Middle frontal gyrus (tissue), 1 donor: Measurements from ENCODE around the gene GRIN2B.

Experiments used
- DNase-seq: peaks from one replicate; pipeline ENCODE4 v3.0.0-alpha.2; 2015; ENCODE audit warnings: low spot score; ENCODE audit errors: extremely low spot score

The GRIN2B gene

GRCh38 chr12:13981296-13981962 is at the start of gene GRIN2B:
Gene GRIN2B (minus strand): TSS chr12:13981602. CDS start chr12:13866208, 115,394 bp downstream.
- DNase-seq = no peak

GRCh38 chr12:14026537-14026936 is 45.1 kb upstream of the GRIN2B start:
- no peak for DNase-seq

DNA sequence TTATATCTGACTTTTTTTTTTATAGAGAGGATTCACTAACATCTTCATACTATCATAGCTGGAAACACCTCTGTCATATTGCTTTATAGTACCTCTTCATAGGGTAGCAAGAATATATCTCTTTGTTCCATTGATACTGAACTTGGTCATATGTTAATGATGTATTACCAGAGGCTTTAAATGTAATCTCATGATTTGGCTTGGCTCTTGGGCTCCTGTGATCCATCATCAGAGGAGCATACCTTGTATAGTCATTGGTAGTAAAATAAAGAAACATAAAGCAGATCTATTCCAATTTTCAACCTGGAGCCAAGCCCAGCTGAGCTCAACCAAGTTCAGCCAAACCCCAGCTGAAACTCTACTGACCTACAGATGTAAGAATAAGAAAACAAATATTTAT is 43.2 kb upstream of the GRIN2B start:
- DNase-seq = no peak

DNA sequence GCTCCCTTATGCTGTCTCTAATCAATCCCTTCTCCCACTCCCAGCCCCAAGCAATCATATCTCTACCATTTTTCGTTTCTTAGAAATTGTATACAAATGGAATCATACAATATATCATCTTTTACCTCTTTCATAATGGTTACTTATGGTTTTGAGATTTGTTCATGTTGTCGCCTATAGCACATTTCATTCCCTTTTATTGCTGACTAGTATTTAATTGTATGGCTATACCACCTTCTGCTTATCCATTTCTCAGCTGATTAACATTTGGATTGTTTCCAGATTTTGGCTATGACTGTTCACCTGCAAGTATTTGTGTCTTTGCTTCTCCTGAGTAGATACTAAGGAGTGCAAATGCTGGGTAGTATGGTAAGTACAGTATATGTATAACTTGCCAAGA is 36.7 kb upstream of the GRIN2B start:
- DNase-seq = no peak

DNA sequence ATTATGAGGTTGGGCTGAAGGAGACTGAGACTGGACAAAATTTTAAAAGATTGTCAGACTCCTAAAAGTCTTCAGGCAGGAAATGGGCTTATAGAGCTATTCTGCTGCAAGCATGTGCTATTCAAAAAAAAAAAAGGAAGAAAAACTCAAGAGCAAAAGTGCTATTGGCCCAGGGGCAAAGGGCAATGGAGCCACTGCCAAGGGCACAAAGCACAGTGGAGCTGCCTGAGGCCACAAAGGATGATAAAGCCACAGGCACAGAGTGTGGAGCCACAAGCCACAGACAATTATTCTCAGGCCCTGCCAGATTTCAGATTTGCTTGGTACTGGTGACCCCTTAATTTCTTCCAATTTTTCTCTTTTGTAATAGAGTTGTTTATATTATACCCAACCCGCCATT is 29.6 kb upstream of the GRIN2B start:
- no peak for DNase-seq

DNA sequence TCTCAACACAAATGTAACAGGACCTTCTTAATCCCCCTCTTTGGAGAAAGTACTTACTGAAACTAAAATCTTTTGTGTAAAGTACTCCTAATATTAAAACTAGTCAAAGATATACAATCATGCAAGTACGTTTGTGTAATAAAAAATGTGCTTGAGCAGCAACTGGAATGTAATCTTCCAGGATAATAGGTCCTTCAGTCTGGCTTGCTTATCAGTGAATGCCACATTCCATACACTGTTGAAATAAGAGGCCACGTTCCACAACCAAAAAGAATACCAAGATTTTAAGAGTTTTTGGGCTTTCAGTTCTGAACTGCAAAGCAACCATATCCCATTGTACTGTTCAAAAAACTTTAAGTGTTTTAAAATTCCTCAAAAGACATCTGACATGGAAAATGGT is 26.2 kb upstream of the GRIN2B start:
- DNase-seq = no peak

GRCh38 chr12:13992585-13992984 is 11.2 kb upstream of the GRIN2B start:
- DNase-seq = no peak

DNA sequence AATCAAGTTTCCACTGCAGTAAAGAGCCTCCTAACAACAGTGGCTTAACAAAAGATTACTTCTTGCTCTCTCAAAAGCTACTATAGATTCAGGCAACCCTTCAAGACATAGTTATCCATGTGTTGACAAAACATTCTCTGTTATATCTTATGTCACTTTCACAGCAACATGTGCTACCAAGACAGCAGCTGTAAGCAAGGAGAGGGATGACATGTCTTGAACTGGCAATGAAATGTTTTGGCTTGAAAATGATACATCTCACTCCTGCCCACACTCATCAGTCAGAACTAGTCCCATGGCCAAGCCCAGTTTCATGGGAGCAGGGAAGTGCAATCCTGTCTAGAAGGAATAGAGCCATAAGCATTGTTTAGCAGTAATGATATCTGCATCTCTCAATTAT is 10.7 kb upstream of the GRIN2B start:
- no peak for DNase-seq

- DNase-seq = no peak
Observed at GRCh38 chr12:13986031-13986430, 4.6 kb upstream of the GRIN2B start.

GRCh38 chr12:13981990-13982389 is 588 bp upstream of the GRIN2B start:
- DNase-seq = no peak

- DNase-seq = no peak
Observed at GRCh38 chr12:13980538-13981295, 685 bp downstream of the GRIN2B start.

DNA sequence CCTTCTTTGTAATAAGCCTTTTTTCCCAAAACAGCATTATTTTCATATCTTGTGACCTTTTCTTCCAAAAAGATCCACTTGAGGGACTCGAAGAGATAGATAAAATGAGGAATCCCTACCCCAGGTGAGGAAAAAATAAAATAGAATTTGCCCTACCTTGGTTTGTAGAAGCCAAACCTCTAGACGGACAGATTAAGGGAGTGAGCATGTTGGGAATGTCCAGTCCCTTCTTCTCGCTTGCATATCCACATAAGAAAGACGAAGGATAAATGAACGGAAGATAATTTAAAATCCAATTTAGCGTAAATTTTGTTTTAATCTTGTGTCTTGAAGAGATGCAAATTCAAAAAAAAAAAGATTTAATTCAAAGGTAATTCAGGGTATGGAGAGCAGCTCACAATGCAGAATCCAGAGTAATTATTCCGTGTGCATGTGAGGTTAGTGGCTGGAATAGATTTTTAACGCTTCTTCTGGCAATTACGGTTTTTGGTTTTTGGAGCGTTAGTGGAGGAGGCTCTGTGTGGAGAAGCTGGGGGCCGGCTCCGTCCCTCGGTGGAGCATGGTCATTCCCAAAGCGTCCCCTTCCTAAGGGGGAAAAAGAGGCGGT is 1.5 kb downstream of the GRIN2B start:
- DNase-seq = no peak

DNA sequence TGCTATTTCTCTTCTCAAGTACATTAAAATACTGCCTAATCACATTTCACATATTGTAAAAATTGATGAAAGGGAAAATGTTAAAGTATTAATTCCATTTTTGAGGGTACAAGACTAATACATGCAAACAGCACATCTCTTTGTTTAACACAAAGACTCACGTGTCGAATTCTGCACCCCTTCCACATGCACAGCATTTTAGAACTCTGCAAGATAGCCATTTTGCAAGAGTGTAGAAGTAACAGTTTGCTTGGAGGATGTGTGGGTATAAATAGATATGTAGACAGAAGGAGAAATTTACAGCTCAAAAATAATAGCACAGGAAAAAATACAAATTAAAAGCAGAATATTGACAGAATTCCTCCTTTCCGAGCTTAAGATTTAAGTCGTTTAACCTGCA is 2.5 kb downstream of the GRIN2B start:
- DNase-seq = no peak

DNA sequence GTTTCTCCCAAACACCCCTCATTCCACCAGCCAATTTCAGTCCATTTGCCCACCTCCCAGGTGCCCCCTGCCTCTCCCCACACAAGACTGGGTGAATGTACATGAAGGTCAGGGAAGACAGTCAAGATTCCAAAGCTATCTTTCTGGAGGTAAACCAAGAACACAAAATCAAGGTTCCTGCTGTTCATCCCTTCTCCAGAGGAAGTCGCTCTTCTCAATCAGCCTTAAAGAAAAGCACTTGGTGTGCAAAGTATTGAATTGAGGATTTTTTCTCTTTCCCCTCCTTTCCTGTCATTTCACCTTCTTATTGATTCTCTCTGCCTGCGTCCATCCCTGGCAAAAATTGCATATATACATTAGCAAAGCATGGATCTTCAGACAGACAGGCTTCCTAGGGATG is 4.5 kb downstream of the GRIN2B start:
- no peak for DNase-seq

- peak; percentile 2 for DNase-seq
Observed at GRCh38 chr12:13976028-13976584, 5.3 kb downstream of the GRIN2B start.

DNA sequence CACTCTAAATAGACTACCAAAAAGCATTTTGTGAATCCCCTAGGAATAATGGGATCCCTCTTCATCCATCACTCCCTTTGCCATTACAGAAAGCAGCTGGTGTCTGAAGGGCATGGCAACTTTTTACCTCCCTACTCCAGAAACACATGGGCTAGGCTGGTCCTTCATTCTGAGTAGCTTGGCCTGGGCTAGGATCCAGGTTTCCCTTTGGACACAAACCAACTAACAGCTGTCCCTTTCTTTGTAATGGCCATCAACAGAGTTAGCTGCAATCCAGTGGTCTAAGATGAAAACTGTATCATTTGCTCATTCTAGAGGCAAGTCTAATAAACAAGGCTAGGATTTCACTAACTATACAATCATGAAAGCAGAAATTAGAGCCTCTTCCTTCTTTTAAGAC is 7.4 kb downstream of the GRIN2B start:
- no peak for DNase-seq

GRCh38 chr12:13970803-13971202 is 10.6 kb downstream of the GRIN2B start:
- DNase-seq = no peak

DNA sequence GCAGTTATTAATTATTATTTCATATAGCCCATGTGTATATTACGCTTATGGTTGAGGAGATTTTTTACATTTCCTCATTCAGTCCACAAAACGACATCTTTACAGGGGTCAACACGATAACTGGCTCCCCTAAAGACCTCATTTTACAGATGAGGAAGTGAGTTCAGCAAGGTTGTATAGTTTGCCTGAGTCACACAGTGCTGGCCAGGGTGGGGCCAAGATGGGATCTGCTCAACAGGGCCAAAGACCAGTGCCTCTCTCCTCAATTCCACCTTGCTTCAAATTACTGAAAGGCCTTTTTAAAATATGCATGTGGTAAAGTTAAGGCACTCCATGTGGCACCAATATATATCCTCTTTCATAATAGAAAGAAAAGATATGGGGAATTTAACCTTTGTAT is 13.1 kb downstream of the GRIN2B start:
- no peak for DNase-seq

- DNase-seq = no peak
Observed at GRCh38 chr12:13964666-13965065, 16.7 kb downstream of the GRIN2B start.

DNA sequence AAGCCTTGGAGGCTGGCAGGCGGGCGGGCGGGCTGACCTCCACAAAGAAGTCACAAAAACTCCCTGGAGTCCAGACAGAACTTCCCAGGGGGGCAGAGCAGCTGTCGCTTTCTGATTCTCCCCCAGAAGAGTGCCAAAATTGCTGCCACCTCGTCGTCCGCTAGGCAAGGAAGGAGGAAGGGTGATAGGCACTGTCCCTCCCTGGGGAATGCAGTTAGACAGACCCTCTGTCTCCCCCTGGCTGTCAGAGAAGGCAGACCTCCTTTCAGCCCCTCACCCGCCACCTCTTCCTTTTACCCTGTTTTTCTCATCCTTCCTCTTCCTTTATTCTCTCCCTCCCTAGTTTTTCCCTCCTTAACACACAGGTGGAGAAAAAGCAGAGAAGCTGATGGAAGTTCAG is 18.7 kb downstream of the GRIN2B start:
- DNase-seq = no peak

DNA sequence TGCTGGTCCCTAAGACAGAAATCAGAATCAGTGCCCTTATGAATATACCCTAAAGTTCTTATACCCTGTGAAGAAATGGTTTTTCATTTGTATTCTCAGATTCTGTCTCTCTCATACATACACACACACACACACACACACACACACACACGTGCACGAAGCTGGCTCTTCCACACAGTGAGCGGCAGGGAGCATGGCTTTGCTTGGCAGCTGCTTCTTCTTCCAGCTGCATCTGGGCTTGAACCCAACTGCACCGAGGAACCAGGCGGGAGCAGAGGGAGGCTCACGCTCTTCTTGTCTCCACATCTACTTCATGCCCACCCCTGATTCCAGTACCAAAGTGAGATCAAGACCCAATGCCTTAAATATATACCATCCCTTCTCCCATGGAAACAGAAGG is 19.4 kb downstream of the GRIN2B start:
- DNase-seq = no peak

- no peak for DNase-seq
Observed at GRCh38 chr12:13959131-13959723, 22.2 kb downstream of the GRIN2B start.
